Measurements from ENCODE around the gene COQ5. TPM values are rescaled to one million over a fixed set of nuclear protein-coding genes. Genes with fewer than 3 reads are reported as not detected.

COQ5 gene
- total and polyA plus RNA-seq, 9 donors, result 20.7 to 34.0 (median 22.7) TPM

- Histone ChIP-seq H3K36me3 (no peaks in the 10 kb centered on the region), H3K4me3 (no peak overlapping the region), H3K27me3 (no peaks in the 10 kb centered on the region), H3K9me3 (no peaks in the 10 kb centered on the region), H3K27ac (no peak overlapping the region), H3K4me1 (ENCODE audit: insufficient read depth) (no peaks in the 10 kb centered on the region)
- TF ChIP-seq EP300 (IDR thresholded peaks at IDR 0.05), result no peak
- no peak for TF ChIP-seq CTCF (IDR thresholded peaks at IDR 0.05)
- TF ChIP-seq POLR2A (IDR thresholded peaks at IDR 0.05), result no peak
- WGBS, 3 donors, result 90 to 94% (median 93%) methylated on average over 2 of the region's 2 CpGs
- no peak for DNase-seq
- intact Hi-C loops (cut with DNase I), result no loop called here
Measured at GRCh38 chr12:120515496-120515895, 13.5 kb downstream of the COQ5 start.

GRCh38 chr12:120514002-120514401 lies 15.0 kb downstream of the COQ5 start:
- Histone ChIP-seq H3K36me3 (no peaks in the 10 kb centered on the region), H3K4me1 (ENCODE audit: insufficient read depth) (no peaks in the 10 kb centered on the region), H3K27me3 (no peaks in the 10 kb centered on the region), H3K27ac (no peak overlapping the region), H3K9me3 (no peaks in the 10 kb centered on the region), H3K4me3 (no peak overlapping the region)
- WGBS, 3 donors, result 79 to 86% (median 83%) methylated on average over 7 of the region's 7 CpGs
- TF ChIP-seq POLR2A (IDR thresholded peaks at IDR 0.05) (no peak), EP300 (IDR thresholded peaks at IDR 0.05) (no peak)
- no peak for DNase-seq
- intact Hi-C loops (cut with DNase I), result no loop called here

- WGBS, 3 donors, result 91 to 94% (median 92%) methylated on average over 8 of the region's 8 CpGs
- intact Hi-C loops (cut with DNase I), result no loop called here
- Histone ChIP-seq H3K27me3 (no peaks in the 10 kb centered on the region), H3K27ac (no peak overlapping the region), H3K4me1 (ENCODE audit: insufficient read depth) (no peaks in the 10 kb centered on the region), H3K9me3 (no peaks in the 10 kb centered on the region), H3K4me3 (no peak overlapping the region), H3K36me3 (no peaks in the 10 kb centered on the region)
- no peak for DNase-seq
- no peak for TF ChIP-seq EP300 (IDR thresholded peaks at IDR 0.05)
- TF ChIP-seq POLR2A (IDR thresholded peaks at IDR 0.05), result no peak
- no peak for TF ChIP-seq CTCF (IDR thresholded peaks at IDR 0.05)
Measured at GRCh38 chr12:120508537-120508936, 20.4 kb downstream of the COQ5 start.

GRCh38 chr12:120504587-120504986 lies 24.4 kb downstream of the COQ5 start:
- Histone ChIP-seq H3K27ac (no peak overlapping the region), H3K4me3 (no peak overlapping the region), H3K4me1 (ENCODE audit: insufficient read depth) (no peaks in the 10 kb centered on the region), H3K36me3 (no peaks in the 10 kb centered on the region), H3K27me3 (no peaks in the 10 kb centered on the region), H3K9me3 (no peaks in the 10 kb centered on the region)
- intact Hi-C loops (cut with DNase I), result no loop called here
- TF ChIP-seq POLR2A (IDR thresholded peaks at IDR 0.05) (no peak), EP300 (IDR thresholded peaks at IDR 0.05) (no peak), CTCF (IDR thresholded peaks at IDR 0.05) (no peak)
- DNase-seq, result no peak
- 70 to 79% (median 70%) methylated on average over 4 of the region's 4 CpGs for WGBS, 3 donors

GRCh38 chr12:120500581-120500980 lies 28.4 kb downstream of the COQ5 start:
- Histone ChIP-seq H3K4me3 (no peak overlapping the region), H3K27me3 (no peaks in the 10 kb centered on the region), H3K4me1 (ENCODE audit: insufficient read depth) (peaks cover 2% of the 10 kb centered on the region), H3K9me3 (no peaks in the 10 kb centered on the region), H3K36me3 (no peaks in the 10 kb centered on the region), H3K27ac (no peak overlapping the region)
- 47 to 51% (median 50%) methylated on average over 1 of the region's 1 CpG for WGBS, 3 donors
- intact Hi-C loops (cut with DNase I), result no loop called here
- no peak for TF ChIP-seq EP300 (IDR thresholded peaks at IDR 0.05)
- TF ChIP-seq POLR2A (IDR thresholded peaks at IDR 0.05), result no peak
- TF ChIP-seq CTCF (IDR thresholded peaks at IDR 0.05), result no peak
- no peak for DNase-seq
